NCI-H748 (cell line): ENCODE results near the gene LRRC51.
"Not testable (repeated sequence)": the region's sequence is repeated elsewhere in the genome, so short reads cannot be mapped to it uniquely, and the experiment has no call there.

Experiments used
- DNase-seq: peaks from one replicate; lab custom pipeline; 2025; ENCODE audit not compliant: unreplicated experiment; lab: John Stamatoyannopoulos, UW

The LRRC51 gene

DNA sequence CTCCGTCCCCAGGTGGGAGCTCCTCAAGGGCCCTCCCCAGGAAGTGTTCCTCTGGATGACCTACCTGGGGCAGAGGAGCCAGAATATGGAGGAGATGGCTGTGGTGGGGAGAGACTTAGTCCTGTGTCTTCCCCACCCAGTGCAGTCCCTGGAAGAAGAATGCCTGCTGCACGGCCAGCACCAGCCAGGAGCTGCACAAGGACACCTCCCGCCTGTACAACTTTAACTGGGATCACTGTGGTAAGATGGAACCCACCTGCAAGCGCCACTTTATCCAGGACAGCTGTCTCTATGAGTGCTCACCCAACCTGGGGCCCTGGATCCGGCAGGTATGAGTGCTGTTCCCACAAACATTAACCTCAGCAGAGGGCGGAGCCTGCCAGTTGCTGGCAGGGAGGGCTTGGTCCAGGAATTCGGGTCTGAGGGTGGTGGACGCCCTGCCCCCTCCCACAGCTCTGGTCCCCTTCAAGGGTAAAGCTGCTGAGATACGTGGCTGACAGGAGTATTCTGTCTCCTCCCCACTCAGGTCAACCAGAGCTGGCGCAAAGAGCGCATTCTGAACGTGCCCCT lies 58.3 kb downstream of the LRRC51 start:
- DNase-seq: no peak

DNA sequence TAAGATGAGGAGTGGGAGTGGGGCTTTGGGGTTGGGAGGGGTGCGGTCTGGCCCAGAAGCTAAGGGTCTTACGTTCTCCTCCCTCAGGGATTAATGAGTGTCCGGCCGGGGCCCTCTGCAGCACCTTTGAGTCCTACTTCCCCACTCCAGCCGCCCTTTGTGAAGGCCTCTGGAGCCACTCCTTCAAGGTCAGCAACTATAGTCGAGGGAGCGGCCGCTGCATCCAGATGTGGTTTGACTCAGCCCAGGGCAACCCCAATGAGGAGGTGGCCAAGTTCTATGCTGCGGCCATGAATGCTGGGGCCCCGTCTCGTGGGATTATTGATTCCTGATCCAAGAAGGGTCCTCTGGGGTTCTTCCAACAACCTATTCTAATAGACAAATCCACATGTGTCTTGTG lies 58.9 kb downstream of the LRRC51 start:
- DNase-seq: no peak

DNA sequence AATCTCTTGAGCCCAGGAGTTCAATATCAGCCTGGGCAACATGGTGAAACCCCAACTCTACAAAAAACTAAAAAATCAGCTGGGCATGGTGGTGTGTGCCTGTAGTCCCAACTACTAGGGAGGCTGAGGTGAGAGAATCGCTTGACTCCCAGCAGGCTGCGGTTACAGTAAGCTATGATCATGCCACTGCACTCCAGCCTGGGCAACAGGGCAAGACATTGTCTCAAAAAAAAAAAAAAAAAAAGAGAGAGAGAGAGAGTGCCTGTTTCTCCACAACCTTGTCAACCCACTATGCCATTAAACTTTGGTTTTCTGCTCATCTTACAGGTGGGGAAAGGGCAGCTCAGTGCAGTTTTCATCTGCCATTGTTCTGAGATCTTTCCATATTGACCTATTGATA lies 60.0 kb downstream of the LRRC51 start:
- no peak for DNase-seq

DNA sequence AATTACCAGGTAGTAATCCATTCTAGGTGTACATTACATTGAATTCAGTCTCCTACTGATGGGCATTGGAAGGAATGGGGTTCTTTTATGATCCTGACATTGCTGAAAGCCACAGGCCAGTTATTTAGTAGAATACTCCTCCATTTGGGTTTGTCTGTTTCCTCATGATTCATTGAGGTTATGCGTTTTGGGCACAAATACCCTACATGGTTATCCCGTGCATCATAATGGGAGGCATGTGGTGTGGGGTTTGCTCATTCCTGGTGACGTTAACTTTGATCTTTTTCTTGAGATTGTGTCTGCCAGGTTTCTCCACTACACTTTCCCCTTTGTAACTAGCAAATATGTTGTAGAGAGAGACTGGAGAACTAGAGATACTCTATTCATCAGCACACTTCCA lies 60.4 kb downstream of the LRRC51 start:
- no peak for DNase-seq

DNA sequence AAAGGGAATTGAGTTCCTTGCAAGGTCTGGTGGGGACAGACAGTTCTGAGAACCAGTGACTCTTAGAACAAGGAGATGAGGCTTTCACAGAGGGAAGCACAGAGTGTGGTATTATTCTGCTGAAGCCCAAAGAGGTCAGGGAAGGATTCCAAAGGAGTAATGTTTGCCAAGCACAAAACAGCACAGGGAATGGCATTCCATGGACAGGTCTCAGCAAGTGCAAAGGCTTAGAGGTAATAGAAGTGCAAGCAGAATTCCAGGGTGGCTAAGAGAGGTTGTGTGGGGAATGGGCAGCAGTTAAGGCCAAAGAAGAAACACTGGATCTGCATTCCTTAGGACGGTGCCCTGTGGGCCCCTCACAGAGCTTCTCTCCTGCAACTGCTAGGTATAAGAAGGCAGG lies 61.4 kb downstream of the LRRC51 start:
- DNase-seq: not testable (repeated sequence)

- not testable (repeated sequence) for DNase-seq
Measured at GRCh38 chr11:72142543-72142942, 61.9 kb downstream of the LRRC51 start.

DNA sequence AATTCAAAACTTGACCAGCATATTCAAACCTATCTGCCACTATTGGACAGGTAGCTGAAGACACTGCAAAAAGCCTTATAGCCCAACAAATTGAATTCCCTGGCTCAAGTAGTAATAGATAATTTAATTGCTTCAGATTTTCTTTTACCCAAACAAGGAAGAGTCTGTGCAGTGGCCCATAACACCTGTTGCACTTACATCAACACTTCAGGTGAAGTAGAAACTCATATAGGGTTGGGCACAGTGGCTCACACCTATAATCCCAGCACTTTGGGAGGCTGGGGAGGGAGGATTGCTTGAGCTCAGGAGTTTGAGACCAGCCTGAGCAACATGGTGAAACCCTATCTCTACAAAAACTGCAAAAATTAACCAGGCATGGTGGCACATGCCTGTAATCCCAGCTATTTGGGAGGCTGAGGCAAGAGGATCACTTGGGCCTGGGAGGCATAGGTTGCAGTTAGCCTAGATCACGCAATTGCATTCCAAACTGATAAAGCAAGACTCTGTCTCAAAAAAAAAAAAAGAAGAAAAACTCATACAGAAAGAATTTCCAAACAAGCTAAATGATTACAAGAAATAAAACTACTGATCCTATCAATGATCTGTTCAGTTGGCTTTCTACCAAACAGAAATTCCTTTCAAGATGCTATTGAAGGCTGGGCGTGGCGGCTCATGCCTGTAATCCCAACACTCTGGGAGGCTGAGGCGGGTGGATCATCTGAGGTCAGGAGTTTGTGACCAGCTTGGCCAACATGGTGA lies 64.3 kb downstream of the LRRC51 start:
- DNase-seq: no peak
